Brain microvascular endothelial cell (primary cell): ENCODE data around the gene ELP1.
A peak's percentile ranks its signal among the peaks of the same experiment; 100 is the strongest.
"Not testable (repeated sequence)": the region's sequence is repeated elsewhere in the genome, so short reads cannot be mapped to it uniquely, and the experiment has no call there.

Experiments
- DNase-seq: peaks from one replicate; pipeline ENCODE4 v3.0.0-alpha.2; 2020
- H3K27ac ChIP-seq: fragments of 250-450 bp; sonication (Bioruptor Pico); 2 replicates; pipeline ENCODE4 v1.5.1; 2020; ENCODE audit warnings: mild to moderate bottlenecking, moderate library complexity
- H3K27me3 ChIP-seq: fragments of 250-450 bp; sonication (Bioruptor Pico); replicated peaks from 2 replicates; pipeline ENCODE4 v1.5.1; 2020; ENCODE audit warnings: mild to moderate bottlenecking
- H3K36me3 ChIP-seq: fragments of 250-450 bp; sonication (Bioruptor Pico); replicated peaks from 2 replicates; pipeline ENCODE4 v1.5.1; 2020; ENCODE audit warnings: mild to moderate bottlenecking
- H3K4me3 ChIP-seq: 2 replicates; pipeline ENCODE4 v1.5.1; 2011; ENCODE audit warnings: low read depth, mild to moderate bottlenecking, control low read depth, low read length, moderate library complexity
- CTCF ChIP-seq: IDR thresholded peaks from 2 replicates; pipeline ENCODE4 v1.5.1; 2011; ENCODE audit warnings: low read depth, mild to moderate bottlenecking, moderate library complexity, low read length, control low read depth, inconsistent platforms; ENCODE audit errors: missing control alignments
- in situ Hi-C: cut with HindIII; loops from 2 replicates; pipeline ENCODE4 v1.10.0; 2017; ENCODE audit warnings: low sequenced_read_pairs, low pct_ligation_motif_present

The ELP1 gene

GRCh38 chr9:108933718-108934322 lies at the start of gene ELP1:
Gene ELP1, minus strand, starts transcription at chr9:108934124. Its CDS starts 2,978 bp downstream, at chr9:108931146.
- no peaks in the 10 kb centered on the region for H3K27me3 ChIP-seq
- peak within 1 kb of the TSS; percentile 95 for H3K4me3 ChIP-seq
- TF ChIP-seq CTCF = peak; percentile 61
- DNase-seq = peak; percentile 93
- in situ Hi-C loops = no loop called here
- H3K27ac ChIP-seq = peak within 1 kb of the TSS; percentile 82
- H3K36me3 ChIP-seq = peaks cover 2% of the 10 kb centered on the region

- Histone ChIP-seq H3K4me3 (no peak overlapping the region), H3K36me3 (peaks cover 14% of the 10 kb centered on the region), H3K27ac (no peak overlapping the region), H3K27me3 (no peaks in the 10 kb centered on the region)
- in situ Hi-C loops = no loop called here
- no peak for TF ChIP-seq CTCF
- no peak for DNase-seq
Observed at GRCh38 chr9:108980893-108981292, 47.0 kb upstream of the ELP1 start.

GRCh38 chr9:108978205-108978604 lies 44.3 kb upstream of the ELP1 start:
- Histone ChIP-seq H3K27me3 (no peaks in the 10 kb centered on the region), H3K27ac (no peak overlapping the region), H3K36me3 (peaks cover 14% of the 10 kb centered on the region), H3K4me3 (no peak overlapping the region)
- DNase-seq = no peak
- in situ Hi-C loops = no loop called here
- no peak for TF ChIP-seq CTCF

GRCh38 chr9:108973895-108974294 lies 40.0 kb upstream of the ELP1 start:
- Histone ChIP-seq H3K4me3 (no peak overlapping the region), H3K27me3 (no peaks in the 10 kb centered on the region), H3K27ac (no peak overlapping the region), H3K36me3 (peaks cover 12% of the 10 kb centered on the region)
- TF ChIP-seq CTCF = no peak
- in situ Hi-C loops = no loop called here
- DNase-seq = no peak

GRCh38 chr9:108972626-108973209 lies 38.8 kb upstream of the ELP1 start:
- no peak overlapping the region for H3K4me3 ChIP-seq
- H3K36me3 ChIP-seq = peaks cover 8% of the 10 kb centered on the region
- H3K27me3 ChIP-seq = no peaks in the 10 kb centered on the region
- TF ChIP-seq CTCF = no peak
- in situ Hi-C loops = no loop called here
- H3K27ac ChIP-seq = no peak overlapping the region
- no peak for DNase-seq

GRCh38 chr9:108972186-108972585 lies 38.3 kb upstream of the ELP1 start:
- no peak for TF ChIP-seq CTCF
- no peak overlapping the region for H3K27ac ChIP-seq
- H3K36me3 ChIP-seq = peaks cover 8% of the 10 kb centered on the region
- H3K27me3 ChIP-seq = no peaks in the 10 kb centered on the region
- no peak overlapping the region for H3K4me3 ChIP-seq
- DNase-seq = no peak
- in situ Hi-C loops = no loop called here

GRCh38 chr9:108971392-108971791 lies 37.5 kb upstream of the ELP1 start:
- H3K4me3 ChIP-seq, in situ Hi-C loops, H3K36me3 ChIP-seq, H3K27me3 ChIP-seq, DNase-seq, H3K27ac ChIP-seq: not testable (repeated sequence)
